Adrenal gland (tissue), 5 donors: ENCODE results near the gene OR10T2.

Source experiments
- POLR2A ChIP-seq, 2 donors: fragments of 450-650 bp; IDR thresholded peaks; one replicate each; pipeline ENCODE4 v1.6.1; 2017; ENCODE audit warnings: antibody characterized with exemption in 2 of 2, mild to moderate bottlenecking in 2 of 2, moderate library complexity in 1 of 2
- TF ChIP-seq, protein P1 (sequence below), 6 experiments: fragments of 450-650 bp in 4 of 6; fragments of 200-600 bp in 2 of 6; sonication (generic) in 1 of 6; IDR thresholded peaks; 1 replicate in 5 of 6; 2 replicates in 1 of 6; pipeline versions ENCODE4 v1.5.1 to v1.8.0; 2016 to 2021; ENCODE audit warnings: antibody characterized with exemption in 6 of 6, mild to moderate bottlenecking in 2 of 6, moderate library complexity in 1 of 6
- donor health status: DM: no; HTN: no; CAD: no.

DNA sequence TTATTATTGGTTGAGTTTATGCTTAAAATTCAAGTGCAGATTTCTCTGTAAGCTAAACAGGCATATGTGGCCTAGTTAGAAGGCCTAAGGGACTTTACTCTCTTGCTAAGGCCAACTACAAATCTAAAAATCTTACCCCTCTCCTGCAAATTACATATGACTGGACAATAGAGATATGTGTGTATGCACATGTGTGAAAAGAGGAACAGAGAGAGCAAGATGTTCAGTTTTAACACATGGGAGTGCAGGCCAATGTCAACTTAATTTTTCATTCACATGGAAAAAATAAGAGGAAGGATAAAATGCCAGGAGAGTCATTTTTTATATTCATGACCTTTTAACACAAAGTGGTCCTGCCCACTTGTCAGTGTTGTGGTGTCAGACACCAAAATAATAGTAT, 18.3 kb upstream of the OR10T2 start:
- TF ChIP-seq, protein P1, sequence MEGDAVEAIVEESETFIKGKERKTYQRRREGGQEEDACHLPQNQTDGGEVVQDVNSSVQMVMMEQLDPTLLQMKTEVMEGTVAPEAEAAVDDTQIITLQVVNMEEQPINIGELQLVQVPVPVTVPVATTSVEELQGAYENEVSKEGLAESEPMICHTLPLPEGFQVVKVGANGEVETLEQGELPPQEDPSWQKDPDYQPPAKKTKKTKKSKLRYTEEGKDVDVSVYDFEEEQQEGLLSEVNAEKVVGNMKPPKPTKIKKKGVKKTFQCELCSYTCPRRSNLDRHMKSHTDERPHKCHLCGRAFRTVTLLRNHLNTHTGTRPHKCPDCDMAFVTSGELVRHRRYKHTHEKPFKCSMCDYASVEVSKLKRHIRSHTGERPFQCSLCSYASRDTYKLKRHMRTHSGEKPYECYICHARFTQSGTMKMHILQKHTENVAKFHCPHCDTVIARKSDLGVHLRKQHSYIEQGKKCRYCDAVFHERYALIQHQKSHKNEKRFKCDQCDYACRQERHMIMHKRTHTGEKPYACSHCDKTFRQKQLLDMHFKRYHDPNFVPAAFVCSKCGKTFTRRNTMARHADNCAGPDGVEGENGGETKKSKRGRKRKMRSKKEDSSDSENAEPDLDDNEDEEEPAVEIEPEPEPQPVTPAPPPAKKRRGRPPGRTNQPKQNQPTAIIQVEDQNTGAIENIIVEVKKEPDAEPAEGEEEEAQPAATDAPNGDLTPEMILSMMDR (IDR thresholded peaks at IDR 0.05): no peak
- TF ChIP-seq POLR2A (IDR thresholded peaks at IDR 0.05): no peak
